ENCODE measurements around the gene ZNF248. TPM values are rescaled to one million over a fixed set of nuclear protein-coding genes. Genes with fewer than 3 reads are reported as not detected.

Gene ZNF248
- total and polyA plus RNA-seq, 9 of the 15 experiments (the other 6 are each of a cell fraction or from before 2014, with no cell fraction given): 4.5 to 16.5 (median 10.2) TPM

- TF ChIP-seq E2F4 (CRISPR knock-in tag; IDR thresholded peaks at IDR 0.05; ENCODE audit: low read depth): no peak
Observed at GRCh38 chr10:37784678-37785077, 72.7 kb downstream of the ZNF248 start (continued).

- no TSS peak for BruUV-seq (replicated peaks)
- intact Hi-C loops (cut with micrococcal nuclease): no loop called here
- H3K79me2 ChIP-seq (ENCODE audit: control insufficient read depth, insufficient read depth, low read length): no peaks in the 10 kb centered on the region
- H3K9ac ChIP-seq (ENCODE audit: insufficient read depth in 1 of 2, low read depth in 2 of 2, low read length in 2 of 2): no peak overlapping the region
- TF ChIP-seq ATF2 (CRISPR knock-in tag; IDR thresholded peaks at IDR 0.05) (no peak), PHB2 (IDR thresholded peaks at IDR 0.05; ENCODE audit: low read depth) (no peak), ZNF280B (CRISPR knock-in tag; IDR thresholded peaks at IDR 0.05) (no peak), FOXJ3 (CRISPR knock-in tag; IDR thresholded peaks at IDR 0.05) (no peak), KDM1A (IDR thresholded peaks at IDR 0.05) (no peak), SUPT5H (IDR thresholded peaks at IDR 0.05) (no peak), ZNF518B (CRISPR knock-in tag; IDR thresholded peaks at IDR 0.05) (no peak)
- no peak overlapping the region for H3K4me2 ChIP-seq (ENCODE audit: insufficient read depth, low read length)
- POLR2A ChIA-PET: no interaction called here
- CTCF ChIA-PET (ENCODE audit: low intra/inter-chr PET ratio): no interaction called here
- H4K20me1 ChIP-seq (replicated peaks; ENCODE audit: control insufficient read depth, insufficient read depth, low read length): no peaks in the 10 kb centered on the region
- no peaks in the 10 kb centered on the region for H3K9me1 ChIP-seq (ENCODE audit: control insufficient read depth, insufficient read depth, low read length)
- DNase-seq (ENCODE audit: extremely low read depth in 1 of 4, low spot score in 3 of 4) (no peak), ATAC-seq (no peak), FAIRE-seq (no peak)
- 35% methylated on average over 17 of the region's 32 CpGs for WGBS (ENCODE audit: insufficient coverage, low coverage, missing lambda C conversion rate)
- H3K36me3 ChIP-seq (ENCODE audit: control insufficient read depth, insufficient read depth, low read length): no peaks in the 10 kb centered on the region
- no peak overlapping the region for H3K4me3 ChIP-seq
- no peaks in the 10 kb centered on the region for H3K4me1 ChIP-seq (replicated peaks in 1 of 2; ENCODE audit: control insufficient read depth in 2 of 2, insufficient read depth in 2 of 2, low read length in 2 of 2)
- H3K27ac ChIP-seq (ENCODE audit: extremely low read depth, low read depth, low read length): no peak overlapping the region
- no peak overlapping the region for H2AFZ ChIP-seq (ENCODE audit: low read depth, low read length)
- in situ Hi-C loops (cut with MboI): no loop called here
- H3K27me3 ChIP-seq (ENCODE audit: control insufficient read depth in 2 of 2, insufficient read depth in 2 of 2, low read length in 2 of 2): no peaks in the 10 kb centered on the region
- no peaks in the 10 kb centered on the region for H3K9me3 ChIP-seq (replicated peaks; ENCODE audit: control insufficient read depth, insufficient read depth, low read depth, low read length)
Observed at GRCh38 chr10:37780536-37780935, 76.9 kb downstream of the ZNF248 start.
